COLO668 (cell line): ENCODE measurements around the gene S1PR2.

Experiments
- DNase-seq: peaks from one replicate; lab custom pipeline; 2025; ENCODE audit not compliant: unreplicated experiment; lab: John Stamatoyannopoulos, UW

Gene S1PR2

GRCh38 chr19:10230861-10231611 lies at the start of gene S1PR2:
S1PR2 (minus strand) TSS chr19:10231331; CDS start chr19:10224905, 6,426 bp downstream.
- peak; percentile 84 for DNase-seq

GRCh38 chr19:10279737-10280442 lies 48.8 kb upstream of the S1PR2 start:
- no peak for DNase-seq

- DNase-seq, result no peak
These were observed 47.8 kb upstream of the S1PR2 start for GRCh38 chr19:10278935-10279334.

GRCh38 chr19:10277795-10278589 lies 46.9 kb upstream of the S1PR2 start:
- no peak for DNase-seq

- no peak for DNase-seq
These were observed 43.5 kb upstream of the S1PR2 start for GRCh38 chr19:10274589-10274988.

- DNase-seq, result no peak
These were observed 40.5 kb upstream of the S1PR2 start for GRCh38 chr19:10271543-10272086.

GRCh38 chr19:10270616-10271394 lies 39.7 kb upstream of the S1PR2 start, which contains the start of gene ICAM1:
ICAM1 (plus strand) TSS chr19:10271120; CDS start chr19:10271160, 40 bp downstream.
- DNase-seq, result peak; percentile 60

- DNase-seq, result peak; percentile 21
These were observed 39.1 kb upstream of the S1PR2 start for GRCh38 chr19:10270180-10270615.

GRCh38 chr19:10269333-10270179 lies 38.4 kb upstream of the S1PR2 start:
- peak; percentile 70 for DNase-seq

- DNase-seq, result no peak
These were observed 36.9 kb upstream of the S1PR2 start for GRCh38 chr19:10268071-10268470.

- no peak for DNase-seq
These were observed 35.6 kb upstream of the S1PR2 start for GRCh38 chr19:10266706-10267105.

GRCh38 chr19:10262771-10263170 lies 31.6 kb upstream of the S1PR2 start:
- no peak for DNase-seq

- DNase-seq, result no peak
These were observed 29.0 kb upstream of the S1PR2 start for GRCh38 chr19:10260141-10260584.

GRCh38 chr19:10259162-10259905 lies 28.2 kb upstream of the S1PR2 start:
- peak; percentile 75 for DNase-seq

GRCh38 chr19:10258080-10258710 lies 27.1 kb upstream of the S1PR2 start:
- DNase-seq, result no peak

GRCh38 chr19:10256970-10257615 lies 26.0 kb upstream of the S1PR2 start:
- DNase-seq, result no peak

- DNase-seq, result no peak
These were observed 25.4 kb upstream of the S1PR2 start for GRCh38 chr19:10256551-10256950.

- DNase-seq, result no peak
These were observed 24.2 kb upstream of the S1PR2 start for GRCh38 chr19:10255358-10255757.
